K562 (cell line): ENCODE results near the gene HSPB7. TPM values are rescaled to one million over a fixed set of nuclear protein-coding genes. Genes with fewer than 3 reads are reported as not detected.

ENCODE experiments used
- CBFB ChIP-seq: sonication (generic); formaldehyde crosslinking; IDR thresholded peaks from 2 replicates; pipeline ENCODE4 v1.4.0; 2020; ENCODE audit warnings: mild to moderate bottlenecking, missing genetic modification reagents
- CHD2 ChIP-seq: IDR thresholded peaks from 2 replicates; pipeline ENCODE4 v1.6.1; 2011; ENCODE audit warnings: low read depth, low read length
- CXXC5 ChIP-seq: fragments of 250-450 bp; sonication (Bioruptor Pico); IDR thresholded peaks from 2 replicates; pipeline ENCODE4 v1.8.0; 2022; ENCODE audit warnings: inconsistent platforms, mild to moderate bottlenecking, moderate library complexity
- E2F1 ChIP-seq: sonication (generic); formaldehyde crosslinking; IDR thresholded peaks from 2 replicates; pipeline ENCODE4 v1.8.1; 2023; ENCODE audit warnings: mild to moderate bottlenecking, missing genetic modification reagents, moderate library complexity
- EP300 ChIP-seq: IDR thresholded peaks from 2 replicates; pipeline ENCODE4 v1.6.1; 2012; ENCODE audit warnings: low read length, improper control_type of control experiment
- EP400 ChIP-seq: fragments of 450-650 bp; IDR thresholded peaks from 2 replicates; pipeline ENCODE4 v1.6.1; 2017; ENCODE audit warnings: antibody characterized with exemption, mild to moderate bottlenecking, moderate library complexity
- GATA2 ChIP-seq: sonication (generic); formaldehyde crosslinking; IDR thresholded peaks from 2 replicates; pipeline ENCODE4 v1.4.0; 2020; ENCODE audit warnings: mild to moderate bottlenecking, missing genetic modification reagents
- HDAC1 ChIP-seq, 2 experiments: fragments of 450-650 bp; IDR thresholded peaks; 2 replicates each; pipeline ENCODE4 v1.6.1; 2016 to 2017; ENCODE audit warnings: inconsistent platforms in 1 of 2, mild to moderate bottlenecking in 1 of 2, moderate library complexity in 1 of 2
- ID3 ChIP-seq, 2 experiments: fragments of 250-450 bp in 1 of 2; fragments of 450-650 bp in 1 of 2; sonication (Bioruptor Pico) in 1 of 2; IDR thresholded peaks; 2 replicates each; pipeline versions ENCODE4 v1.6.1 to v1.8.0; 2016 to 2021; ENCODE audit warnings: mild to moderate bottlenecking in 2 of 2, moderate library complexity in 2 of 2, missing compliant biosample characterization in 1 of 2, missing genetic modification characterization in 1 of 2
- JUN ChIP-seq, 2 experiments: sonication (generic) in 1 of 2; formaldehyde crosslinking in 1 of 2; IDR thresholded peaks; 2 replicates each; pipeline versions ENCODE4 v1.6.1 to v1.8.0; 2012 to 2022; ENCODE audit warnings: borderline replicate concordance in 2 of 2, mild to moderate bottlenecking in 2 of 2, improper control_type of control experiment in 1 of 2, low read depth in 1 of 2, low read length in 1 of 2, missing genetic modification reagents in 1 of 2
- MXI1 ChIP-seq: IDR thresholded peaks from 2 replicates; pipeline ENCODE4 v1.6.1; 2011; ENCODE audit warnings: low read depth, mild to moderate bottlenecking, improper control_type of control experiment, low read length
- NFYB ChIP-seq: IDR thresholded peaks from 2 replicates; pipeline ENCODE4 v1.6.1; 2011; ENCODE audit warnings: mild to moderate bottlenecking, moderate library complexity; ENCODE audit not compliant: insufficient read length; ENCODE audit errors: extremely low read depth
- PHB ChIP-seq: fragments of 250-450 bp; sonication (Bioruptor Pico); IDR thresholded peaks from 2 replicates; pipeline ENCODE4 v1.5.0; 2021
- PHF8 ChIP-seq: fragments of 200-600 bp; sonication (generic); IDR thresholded peaks from 2 replicates; pipeline ENCODE4 v1.6.1; 2012; ENCODE audit warnings: mixed run types, mild to moderate bottlenecking, inconsistent platforms, low read length, moderate library complexity, borderline replicate concordance
- POLR2AphosphoS2 ChIP-seq: IDR thresholded peaks from 2 replicates; pipeline ENCODE4 v1.6.1; 2012; ENCODE audit warnings: low read length, improper control_type of control experiment
- SRSF7 ChIP-seq: fragments of 200-400 bp; formaldehyde crosslinking; optimal IDR thresholded peaks from 2 replicates; pipeline ENCODE3; 2017; ENCODE audit warnings: mild to moderate bottlenecking, low read depth, low read length
- U2AF1 ChIP-seq: fragments of 200-400 bp; formaldehyde crosslinking; optimal IDR thresholded peaks from 2 replicates; pipeline ENCODE3; 2017; ENCODE audit warnings: mild to moderate bottlenecking, low read depth, low read length, moderate library complexity
- YY1 ChIP-seq, 3 experiments: IDR thresholded peaks; 2 replicates each; pipeline ENCODE4 v1.6.1; 2011; ENCODE audit warnings: low read length in 2 of 3, mild to moderate bottlenecking in 2 of 3, moderate library complexity in 2 of 3, borderline replicate concordance in 1 of 3, control low read depth in 1 of 3, low read depth in 1 of 3; ENCODE audit not compliant: insufficient read depth in 3 of 3, insufficient replicate concordance in 2 of 3, control insufficient read depth in 1 of 3, insufficient read length in 1 of 3; ENCODE audit errors: extremely low read depth in 1 of 3
- ZNF24 ChIP-seq: fragments of 450-650 bp; IDR thresholded peaks from 2 replicates; pipeline ENCODE4 v1.6.1; 2016
- ZNF274 ChIP-seq: IDR thresholded peaks from 2 replicates; pipeline ENCODE4 v1.6.1; 2011; ENCODE audit warnings: low read depth, mild to moderate bottlenecking, low read length, moderate library complexity, borderline replicate concordance
- ZNF511 ChIP-seq: sonication (generic); formaldehyde crosslinking; IDR thresholded peaks from 2 replicates; pipeline ENCODE4 v1.8.0; 2022; ENCODE audit warnings: mild to moderate bottlenecking, missing genetic modification reagents
- ZNF699 ChIP-seq: fragments of 250-450 bp; sonication (Bioruptor Pico); IDR thresholded peaks from 2 replicates; pipeline ENCODE4 v1.8.0; 2021; ENCODE audit warnings: mild to moderate bottlenecking, moderate library complexity; ENCODE audit not compliant: insufficient replicate concordance
- polyA plus RNA-seq, 8 experiments: library from polyadenylated mRNA; depleted of rRNA in 4 of 8; stranded (reverse) in 5 of 8; unstranded in 3 of 8; fragments of >200 nt; fragmentation: Nextera tagmentation in 2 of 8; fragmentation: Illumina TruSeq in 1 of 8; extraction: Ambion mirVana in 2 of 8; extraction: Trizol in 1 of 8; gene quantifications; 2 replicates each; pipeline versions ENCODE4 v1.2.1 to v1.2.3, GENCODE V29; 2011 to 2014; ENCODE audit warnings: inconsistent platforms in 1 of 8, missing spikeins in 1 of 8
- total RNA-seq, 7 experiments: library from RNA; depleted of rRNA in 6 of 7; stranded (reverse); fragments of >200 nt in 6 of 7; fragmentation: Illumina TruSeq in 2 of 7; extraction: Trizol in 2 of 7; gene quantifications; 2 replicates each; pipeline versions ENCODE4 v1.2.1 to v1.2.3, GENCODE V29; 2011 to 2021; ENCODE audit warnings: low replicate concordance in 1 of 7

Gene HSPB7
- total and polyA plus RNA-seq, 9 of the 15 experiments (the other 6 are each of a cell fraction or from before 2014, with no cell fraction given), result 0.05 to 0.19 (median 0.07) TPM; not detected in 6

- TF ChIP-seq E2F1, result peak; percentile 61; the same call in 1 of the 2 replicates
- no peak for TF ChIP-seq ZNF24
- TF ChIP-seq ID3 (CRISPR knock-in tag; IDR thresholded peaks at IDR 0.05), result no peak
- TF ChIP-seq ID3 (tag; IDR thresholded peaks at IDR 0.05), result no peak
- TF ChIP-seq CXXC5 (CRISPR knock-in tag), result peak; percentile 97
- peak; percentile 99 to 100 (median 99) for TF ChIP-seq YY1 (IDR thresholded peaks at IDR 0.05; ENCODE audit: borderline replicate concordance in 1 of 3, control insufficient read depth in 1 of 3, extremely low read depth in 1 of 3, insufficient read depth in 3 of 3, insufficient read length in 1 of 3, insufficient replicate concordance in 2 of 3, low read depth in 1 of 3, low read length in 2 of 3)
- no peak for TF ChIP-seq ZNF274
- no peak for TF ChIP-seq NFYB
- peak; percentile 74 to 99; a peak in 3 of 4 replicates for TF ChIP-seq HDAC1 (IDR thresholded peaks at IDR 0.05)
- TF ChIP-seq CBFB, result no peak
- no peak for TF ChIP-seq U2AF1
- TF ChIP-seq PHB (CRISPR knock-in tag), result no peak
- TF ChIP-seq GATA2 (CRISPR knock-in tag), result no peak
- TF ChIP-seq PHF8, result peak; percentile 89
- TF ChIP-seq MXI1, result no peak
- no peak for TF ChIP-seq POLR2AphosphoS2
- TF ChIP-seq JUN (IDR thresholded peaks at IDR 0.05; ENCODE audit: borderline replicate concordance, low read depth, low read length), result peak; percentile 33; the same call in 1 of the 2 replicates
- TF ChIP-seq JUN (CRISPR knock-in tag; IDR thresholded peaks at IDR 0.05; ENCODE audit: borderline replicate concordance), result no peak
- peak; percentile 50; the same call in 1 of the 2 replicates for TF ChIP-seq ZNF511 (CRISPR knock-in tag)
- TF ChIP-seq SRSF7, result no peak
- TF ChIP-seq EP400, result peak; percentile 86
- no peak for TF ChIP-seq EP300
- TF ChIP-seq ZNF699 (CRISPR knock-in tag), result no peak
- TF ChIP-seq CHD2, result 0 out of 2 replicates have a peak, but pooled peaks have one; percentile 33
Observed at GRCh38 chr1:15975805-15976680, 41.8 kb downstream of the HSPB7 start, which contains the start of gene ZBTB17 (continued).
